IMR-90 (cell line): ENCODE measurements around the gene AP2A1. TPM values are rescaled to one million over a fixed set of nuclear protein-coding genes. Genes with fewer than 3 reads are reported as not detected.

Experiments used
- ATAC-seq: fragments of 200-7000 bp; cut with Tn5 transposase; 2 replicates; pipeline ENCODE4 v1.9.1; 2020; ENCODE audit warnings: low read depth, mild to moderate bottlenecking, moderate library complexity
- BruUV-seq: library from RNA; stranded (reverse); fragments of 400-500 nt; replicated peaks from 2 replicates; lab custom pipeline; 2021; lab: Mats Ljungman, UMichigan
- CTCF ChIA-PET: fragments of 300-600 bp; formaldehyde crosslinking; extraction: SDS; loops from one replicate; lab custom pipeline; 2021; ENCODE audit warnings: antibody characterized with exemption; lab: Yijun Ruan, JAX
- POLR2A ChIA-PET: fragments of 300-600 bp; sonication (Branson Sonifier 250); formaldehyde crosslinking; loops from one replicate; lab custom pipeline; 2022; ENCODE audit warnings: antibody characterized with exemption; ENCODE audit not compliant: unreplicated experiment; lab: Charles Lee
- DNase-seq: peaks from one replicate; pipeline ENCODE4 v3.0.0; 2013
- H2AFZ ChIP-seq: replicated peaks from 2 replicates; pipeline ENCODE3; 2013; ENCODE audit warnings: low read length, mild to moderate bottlenecking; ENCODE audit not compliant: poor library complexity
- H2AK5ac ChIP-seq: 2 replicates; pipeline ENCODE4 v1.6.1; 2013; ENCODE audit warnings: low read depth, low read length, inconsistent platforms
- H2AK9ac ChIP-seq: replicated peaks from 2 replicates; pipeline ENCODE3; 2013; ENCODE audit warnings: mild to moderate bottlenecking, low read depth, low read length, moderate library complexity; ENCODE audit not compliant: poor library complexity
- H2BK120ac ChIP-seq: 2 replicates; pipeline ENCODE4 v1.6.1; 2013; ENCODE audit warnings: low read depth, low read length, inconsistent platforms
- H2BK15ac ChIP-seq: 3 replicates; pipeline ENCODE4 v1.6.1; 2013; ENCODE audit warnings: low read depth, low read length, inconsistent platforms
- H2BK20ac ChIP-seq: 2 replicates; pipeline ENCODE4 v1.6.1; 2013; ENCODE audit warnings: low read depth, mild to moderate bottlenecking, inconsistent platforms, low read length, moderate library complexity
- H2BK5ac ChIP-seq: 2 replicates; pipeline ENCODE4 v1.6.1; 2013; ENCODE audit warnings: mild to moderate bottlenecking, low read depth, low read length, inconsistent platforms; ENCODE audit not compliant: poor library complexity, severe bottlenecking
- H3K14ac ChIP-seq: replicated peaks from 2 replicates; pipeline ENCODE4 v1.6.1; 2013; ENCODE audit warnings: low read depth, low read length, inconsistent platforms
- H3K18ac ChIP-seq: 2 replicates; pipeline ENCODE4 v1.6.1; 2013; ENCODE audit warnings: low read depth, low read length, control low read depth
- H3K23ac ChIP-seq: 2 replicates; pipeline ENCODE4 v1.6.1; 2013; ENCODE audit warnings: low read depth, low read length, inconsistent platforms
- H3K27ac ChIP-seq: 2 replicates; pipeline ENCODE4 v1.5.1; 2013; ENCODE audit warnings: mild to moderate bottlenecking, control low read depth, low read length; ENCODE audit not compliant: insufficient read depth
- H3K27me3 ChIP-seq: 2 replicates; pipeline ENCODE4 v1.6.1; 2013; ENCODE audit warnings: low read length; ENCODE audit not compliant: control insufficient read depth, insufficient read depth
- H3K36me3 ChIP-seq: 2 replicates; pipeline ENCODE4 v1.6.1; 2013; ENCODE audit warnings: low read length, mixed read lengths; ENCODE audit not compliant: control insufficient read depth, insufficient read depth
- H3K4ac ChIP-seq: 2 replicates; pipeline ENCODE4 v1.6.1; 2013; ENCODE audit warnings: low read depth, low read length, inconsistent platforms
- H3K4me1 ChIP-seq: 2 replicates; pipeline ENCODE4 v1.6.1; 2013; ENCODE audit warnings: low read length, mixed read lengths; ENCODE audit not compliant: control insufficient read depth, insufficient read depth
- H3K4me2 ChIP-seq: 2 replicates; pipeline ENCODE4 v1.6.1; 2013; ENCODE audit warnings: low read depth, mild to moderate bottlenecking, control low read depth, low read length, moderate library complexity
- H3K4me3 ChIP-seq: 2 replicates; pipeline ENCODE4 v1.5.1; 2013; ENCODE audit warnings: low read depth, mild to moderate bottlenecking, control low read depth, low read length, moderate library complexity; ENCODE audit not compliant: insufficient read depth
- H3K56ac ChIP-seq: 2 replicates; pipeline ENCODE4 v1.6.1; 2013; ENCODE audit warnings: low read length, inconsistent platforms; ENCODE audit not compliant: insufficient read depth; ENCODE audit errors: extremely low read depth
- H3K79me1 ChIP-seq, 2 experiments: 2 replicates each; pipeline ENCODE4 v1.6.1; 2013; ENCODE audit warnings: low read length in 2 of 2, inconsistent platforms in 1 of 2, low read depth in 1 of 2
- H3K9ac ChIP-seq: 2 replicates; pipeline ENCODE4 v1.6.1; 2013; ENCODE audit warnings: low read depth, low read length, control low read depth
- H3K9me1 ChIP-seq: 2 replicates; pipeline ENCODE4 v1.6.1; 2013; ENCODE audit warnings: low read length, inconsistent platforms; ENCODE audit not compliant: insufficient read depth
- H3K9me3 ChIP-seq: 2 replicates; pipeline ENCODE4 v1.6.1; 2013; ENCODE audit warnings: low read length; ENCODE audit not compliant: control insufficient read depth, insufficient read depth
- H4K20me1 ChIP-seq: 2 replicates; pipeline ENCODE4 v1.6.1; 2013; ENCODE audit warnings: low read length, inconsistent platforms; ENCODE audit not compliant: insufficient read depth
- H4K5ac ChIP-seq: 2 replicates; pipeline ENCODE4 v1.6.1; 2013; ENCODE audit warnings: mild to moderate bottlenecking, low read depth, low read length, control low read depth
- H4K8ac ChIP-seq, 2 experiments: 2 replicates each; pipeline ENCODE4 v1.6.1; 2013; ENCODE audit warnings: low read depth in 2 of 2, low read length in 2 of 2, control low read depth in 1 of 2, inconsistent platforms in 1 of 2
- H4K91ac ChIP-seq: 2 replicates; pipeline ENCODE4 v1.6.1; 2013; ENCODE audit warnings: low read depth, low read length, inconsistent platforms; ENCODE audit not compliant: insufficient read depth
- BHLHE40 ChIP-seq: fragments of 150-350 bp; IDR thresholded peaks from 2 replicates; pipeline ENCODE4 v1.6.1; 2016; ENCODE audit warnings: mild to moderate bottlenecking, low read depth, low read length
- CEBPB ChIP-seq: IDR thresholded peaks from 2 replicates; pipeline ENCODE4 v1.6.1; 2012; ENCODE audit warnings: low read depth, low read length, improper control_type of control experiment
- CHD1 ChIP-seq: IDR thresholded peaks from 2 replicates; pipeline ENCODE4 v1.6.1; 2012; ENCODE audit warnings: low read depth, low read length, improper control_type of control experiment
- ELK1 ChIP-seq: fragments of 150-350 bp; IDR thresholded peaks from 2 replicates; pipeline ENCODE4 v1.6.1; 2016; ENCODE audit warnings: low read depth, mild to moderate bottlenecking, low read length, moderate library complexity, borderline replicate concordance
- FOS ChIP-seq: fragments of 150-350 bp; IDR thresholded peaks from 2 replicates; pipeline ENCODE4 v1.6.1; 2016; ENCODE audit warnings: low read depth, low read length
- MAFK ChIP-seq: IDR thresholded peaks from 2 replicates; pipeline ENCODE4 v1.6.1; 2012; ENCODE audit warnings: low read depth, low read length, improper control_type of control experiment
- MAZ ChIP-seq: IDR thresholded peaks from 2 replicates; pipeline ENCODE4 v1.6.1; 2012; ENCODE audit warnings: low read depth, mild to moderate bottlenecking, low read length, improper control_type of control experiment, moderate library complexity, borderline replicate concordance
- MXI1 ChIP-seq: IDR thresholded peaks from 2 replicates; pipeline ENCODE4 v1.6.1; 2012; ENCODE audit warnings: low read depth, mild to moderate bottlenecking, low read length, moderate library complexity, borderline replicate concordance
- NFE2L2 ChIP-seq: fragments of 150-350 bp; IDR thresholded peaks from 2 replicates; pipeline ENCODE4 v1.6.1; 2016; ENCODE audit warnings: low read depth, mild to moderate bottlenecking, low read length
- POLR2A ChIP-seq: IDR thresholded peaks from 2 replicates; pipeline ENCODE4 v1.6.1; 2012; ENCODE audit warnings: mild to moderate bottlenecking, low read depth, low read length
- RAD21 ChIP-seq: IDR thresholded peaks from 2 replicates; pipeline ENCODE4 v1.6.1; 2012; ENCODE audit warnings: low read length, improper control_type of control experiment
- RCOR1 ChIP-seq: IDR thresholded peaks from 2 replicates; pipeline ENCODE4 v1.6.1; 2012; ENCODE audit warnings: mild to moderate bottlenecking, low read length, improper control_type of control experiment; ENCODE audit not compliant: insufficient replicate concordance
- RFX5 ChIP-seq: IDR thresholded peaks from 2 replicates; pipeline ENCODE4 v1.8.0; 2012; ENCODE audit warnings: low read depth, mild to moderate bottlenecking, low read length, moderate library complexity
- SMC3 ChIP-seq: fragments of 150-350 bp; IDR thresholded peaks from 2 replicates; pipeline ENCODE4 v1.6.1; 2016; ENCODE audit warnings: low read depth, mild to moderate bottlenecking, antibody characterized with exemption, low read length, moderate library complexity
- USF2 ChIP-seq: fragments of 150-350 bp; IDR thresholded peaks from 2 replicates; pipeline ENCODE4 v1.6.1; 2017; ENCODE audit warnings: mild to moderate bottlenecking, antibody characterized with exemption, low read length, low read depth
- WGBS, 2 experiments: methylation state at CpG; one replicate each; pipeline versions ENCODE4 v1.1.5 to v1.1.7; 2013; ENCODE audit warnings: missing lambda C conversion rate in 2 of 2; ENCODE audit not compliant: insufficient read length in 1 of 2; ENCODE audit errors: extremely low coverage in 2 of 2; 5-methylcytosine and 5-hydroxymethylcytosine counted together
- dilution Hi-C: fragments of 300-500 bp; cut with HindIII; formaldehyde crosslinking; loops from one replicate; pipeline ENCODE4 v1.14.3; 2018; ENCODE audit warnings: low sequenced_read_pairs; ENCODE audit not compliant: unreplicated experiment
- in situ Hi-C: fragments of 300-500 bp; cut with MboI; formaldehyde crosslinking; loops from 3 replicates; pipeline ENCODE4 v1.14.3; 2019; ENCODE audit warnings: low sequenced_read_pairs, inconsistent platforms, mixed read lengths
- intact Hi-C: fragments of 100-400 bp; cut with micrococcal nuclease; formaldehyde crosslinking; loops from 2 replicates; pipeline ENCODE4 v1.10.0; 2022
- polyA plus RNA-seq, 3 experiments: library from polyadenylated mRNA; depleted of rRNA; stranded (reverse); fragments of >200 nt; gene quantifications; 2 replicates each; pipeline ENCODE4 v1.2.3, GENCODE V29; 2012; ENCODE audit warnings: low replicate concordance in 1 of 3
- total RNA-seq: library from RNA; depleted of rRNA; stranded (reverse); fragments of >200 nt; gene quantifications from 2 replicates; pipeline ENCODE4 v1.2.3, GENCODE V29; 2012
- TF ChIP-seq, protein P1 (sequence below): conservative IDR thresholded peaks from 2 replicates; pipeline ENCODE4 v1.5.1; 2012; ENCODE audit warnings: mild to moderate bottlenecking, low read depth, low read length, improper control_type of control experiment

The AP2A1 gene
- total and polyA plus RNA-seq, 2 of the 4 experiments (the other 2 are of a cell fraction): 40.7 to 122 TPM

- H3K18ac ChIP-seq: no peak overlapping the region
- H2BK120ac ChIP-seq: no peak overlapping the region
- no peak overlapping the region for H2BK15ac ChIP-seq
- H3K36me3 ChIP-seq: peaks cover 55% of the 10 kb centered on the region
- no peak overlapping the region for H3K4me2 ChIP-seq
- peaks cover 7% of the 10 kb centered on the region; the same call in 1 of the 2 replicates for H3K9me1 ChIP-seq
- POLR2A ChIA-PET: no interaction called here
- H3K4me1 ChIP-seq: peaks cover 7% of the 10 kb centered on the region
- 80% methylated on average over 5 of the region's 9 CpGs; no CpG with 5 or more reads in 1 of the 2 experiments for WGBS, 2 experiments
- in situ Hi-C loops: no loop called here
- no peaks in the 10 kb centered on the region for H3K27me3 ChIP-seq
- peak; percentile 11 for DNase-seq
- no peak overlapping the region for H3K4ac ChIP-seq
- H2BK5ac ChIP-seq: no peak overlapping the region
- peaks cover 31% of the 10 kb centered on the region for H4K20me1 ChIP-seq
- no peak overlapping the region for H4K5ac ChIP-seq
- BruUV-seq: no TSS peak
- H2AK9ac ChIP-seq: no peak overlapping the region
- intact Hi-C loops: no loop called here
- peak; percentile 64 for ATAC-seq
- H3K27ac ChIP-seq: no peak overlapping the region
- dilution Hi-C loops: no loop called here
- H4K8ac ChIP-seq: no peak overlapping the region
- H3K14ac ChIP-seq: no peak overlapping the region
- H3K9me3 ChIP-seq: no peaks in the 10 kb centered on the region
- H3K9ac ChIP-seq: no peak overlapping the region
- H3K79me1 ChIP-seq: peaks cover 13 to 50% of the 10 kb centered on the region in 2 experiments
- TF ChIP-seq CEBPB (no peak), USF2 (no peak), RCOR1 (no peak), RFX5 (no peak), CHD1 (no peak), MXI1 (no peak), BHLHE40 (no peak), RAD21 (no peak), POLR2A (no peak), FOS (no peak), ELK1 (no peak), NFE2L2 (no peak), MAZ (no peak), SMC3 (no peak), MAFK (no peak)
- TF ChIP-seq, protein P1, sequence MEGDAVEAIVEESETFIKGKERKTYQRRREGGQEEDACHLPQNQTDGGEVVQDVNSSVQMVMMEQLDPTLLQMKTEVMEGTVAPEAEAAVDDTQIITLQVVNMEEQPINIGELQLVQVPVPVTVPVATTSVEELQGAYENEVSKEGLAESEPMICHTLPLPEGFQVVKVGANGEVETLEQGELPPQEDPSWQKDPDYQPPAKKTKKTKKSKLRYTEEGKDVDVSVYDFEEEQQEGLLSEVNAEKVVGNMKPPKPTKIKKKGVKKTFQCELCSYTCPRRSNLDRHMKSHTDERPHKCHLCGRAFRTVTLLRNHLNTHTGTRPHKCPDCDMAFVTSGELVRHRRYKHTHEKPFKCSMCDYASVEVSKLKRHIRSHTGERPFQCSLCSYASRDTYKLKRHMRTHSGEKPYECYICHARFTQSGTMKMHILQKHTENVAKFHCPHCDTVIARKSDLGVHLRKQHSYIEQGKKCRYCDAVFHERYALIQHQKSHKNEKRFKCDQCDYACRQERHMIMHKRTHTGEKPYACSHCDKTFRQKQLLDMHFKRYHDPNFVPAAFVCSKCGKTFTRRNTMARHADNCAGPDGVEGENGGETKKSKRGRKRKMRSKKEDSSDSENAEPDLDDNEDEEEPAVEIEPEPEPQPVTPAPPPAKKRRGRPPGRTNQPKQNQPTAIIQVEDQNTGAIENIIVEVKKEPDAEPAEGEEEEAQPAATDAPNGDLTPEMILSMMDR: no peak
- no peak overlapping the region for H3K23ac ChIP-seq
- no peak overlapping the region for H3K56ac ChIP-seq
- no peak overlapping the region for H3K4me3 ChIP-seq
- H2BK20ac ChIP-seq: no peak overlapping the region
- no peak overlapping the region for H4K91ac ChIP-seq
- H2AK5ac ChIP-seq: no peak overlapping the region
- H2AFZ ChIP-seq: no peak overlapping the region
- CTCF ChIA-PET: interaction anchor here (0.6 kb wide), 1 partner anchor 228 kb away, joined by 5 read pairs; no protein-coding TSS in a partner anchor
Observed at GRCh38 chr19:49790866-49791265, 24.1 kb downstream of the AP2A1 start.
